ENCODE results near the gene APC. TPM values are rescaled to one million over a fixed set of nuclear protein-coding genes. Genes with fewer than 3 reads are reported as not detected.
A peak's percentile ranks its signal among the peaks of the same experiment; 100 is the strongest.
"Not testable (repeated sequence)": the region's sequence is repeated elsewhere in the genome, so short reads cannot be mapped to it uniquely, and the experiment has no call there.

APC gene
- total and polyA plus RNA-seq, 8 donors = 2.0 to 175 (median 30.5) TPM

DNA sequence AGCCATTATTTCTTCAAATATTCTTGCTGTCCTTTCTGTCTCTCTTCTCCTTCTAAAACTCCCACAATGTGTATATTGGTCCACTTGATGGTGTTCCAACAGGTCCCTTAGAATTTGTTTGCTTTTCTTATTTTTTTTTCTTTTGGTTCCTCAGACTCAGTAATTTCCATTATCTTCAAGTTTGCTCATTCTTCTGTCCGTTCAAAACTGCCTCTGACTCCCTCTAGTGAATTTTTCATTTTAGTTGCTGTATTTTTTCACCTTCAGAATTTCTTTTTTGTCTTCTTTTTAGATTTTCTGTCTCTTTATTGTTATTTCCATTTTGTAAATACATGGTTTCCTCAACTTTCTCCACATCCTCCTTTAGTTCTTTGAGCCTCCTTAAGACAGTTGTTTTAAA, 117.0 kb downstream of the APC start:
- Histone ChIP-seq H3K4me1 (no peaks in the 10 kb centered on the region), H3K4me3 (no peak overlapping the region), H3K9me3 (no peaks in the 10 kb centered on the region), H3K36me3 (no peaks in the 10 kb centered on the region), H3K27me3 (peaks cover 0 to 6% (median 0%) of the 10 kb centered on the region in 3 donors), H3K27ac (no peak overlapping the region)
- no peak for DNase-seq
- intact Hi-C loops (cut with DNase I; ENCODE audit: low total_unique reads) = no loop called here
- 50 to 67% (median 52%) methylated on average over 1 of the region's 1 CpG for WGBS, 5 donors
- no peak for TF ChIP-seq POLR2AphosphoS5 (IDR thresholded peaks at IDR 0.05)
- no peak for TF ChIP-seq EP300 (IDR thresholded peaks at IDR 0.05)
- TF ChIP-seq POLR2A (IDR thresholded peaks at IDR 0.05) = no peak
- TF ChIP-seq, protein P1, sequence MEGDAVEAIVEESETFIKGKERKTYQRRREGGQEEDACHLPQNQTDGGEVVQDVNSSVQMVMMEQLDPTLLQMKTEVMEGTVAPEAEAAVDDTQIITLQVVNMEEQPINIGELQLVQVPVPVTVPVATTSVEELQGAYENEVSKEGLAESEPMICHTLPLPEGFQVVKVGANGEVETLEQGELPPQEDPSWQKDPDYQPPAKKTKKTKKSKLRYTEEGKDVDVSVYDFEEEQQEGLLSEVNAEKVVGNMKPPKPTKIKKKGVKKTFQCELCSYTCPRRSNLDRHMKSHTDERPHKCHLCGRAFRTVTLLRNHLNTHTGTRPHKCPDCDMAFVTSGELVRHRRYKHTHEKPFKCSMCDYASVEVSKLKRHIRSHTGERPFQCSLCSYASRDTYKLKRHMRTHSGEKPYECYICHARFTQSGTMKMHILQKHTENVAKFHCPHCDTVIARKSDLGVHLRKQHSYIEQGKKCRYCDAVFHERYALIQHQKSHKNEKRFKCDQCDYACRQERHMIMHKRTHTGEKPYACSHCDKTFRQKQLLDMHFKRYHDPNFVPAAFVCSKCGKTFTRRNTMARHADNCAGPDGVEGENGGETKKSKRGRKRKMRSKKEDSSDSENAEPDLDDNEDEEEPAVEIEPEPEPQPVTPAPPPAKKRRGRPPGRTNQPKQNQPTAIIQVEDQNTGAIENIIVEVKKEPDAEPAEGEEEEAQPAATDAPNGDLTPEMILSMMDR (IDR thresholded peaks at IDR 0.05) = no peak

DNA sequence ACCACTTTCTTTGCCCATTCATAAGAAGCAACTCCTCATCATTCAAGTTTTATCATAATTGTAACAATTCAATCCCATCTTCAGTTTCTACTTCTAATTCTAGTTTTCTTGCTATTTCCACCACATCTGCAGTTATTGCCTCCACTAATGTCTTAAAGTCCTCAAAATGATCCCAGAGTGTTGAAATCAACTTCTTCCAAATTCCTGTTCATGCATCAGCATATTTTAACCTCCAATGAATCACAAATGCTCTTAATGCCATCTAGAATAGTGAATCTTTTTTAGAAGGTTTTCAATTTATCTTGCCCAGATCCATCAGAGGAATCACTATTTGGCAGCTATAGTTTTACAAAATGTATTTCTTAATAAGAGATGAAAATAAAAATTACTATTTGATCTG, 120.2 kb downstream of the APC start:
- peaks cover 14 to 19% (median 17%) of the 10 kb centered on the region in 4 donors for H3K4me1 ChIP-seq
- intact Hi-C loops (cut with DNase I; ENCODE audit: low total_unique reads) = no loop called here
- TF ChIP-seq EP300 (IDR thresholded peaks at IDR 0.05) (no peak), POLR2A (IDR thresholded peaks at IDR 0.05) (no peak), POLR2AphosphoS5 (IDR thresholded peaks at IDR 0.05) (no peak)
- TF ChIP-seq, protein P1 (IDR thresholded peaks at IDR 0.05) = no peak
- no peak overlapping the region for H3K4me3 ChIP-seq
- H3K27ac ChIP-seq = no peak overlapping the region
- no peaks in the 10 kb centered on the region for H3K9me3 ChIP-seq
- peaks cover 0 to under 1% (median under 1%) of the 10 kb centered on the region in 4 donors for H3K36me3 ChIP-seq
- DNase-seq = no peak
- peaks cover 0 to 6% (median 0%) of the 10 kb centered on the region in 3 donors for H3K27me3 ChIP-seq

DNA sequence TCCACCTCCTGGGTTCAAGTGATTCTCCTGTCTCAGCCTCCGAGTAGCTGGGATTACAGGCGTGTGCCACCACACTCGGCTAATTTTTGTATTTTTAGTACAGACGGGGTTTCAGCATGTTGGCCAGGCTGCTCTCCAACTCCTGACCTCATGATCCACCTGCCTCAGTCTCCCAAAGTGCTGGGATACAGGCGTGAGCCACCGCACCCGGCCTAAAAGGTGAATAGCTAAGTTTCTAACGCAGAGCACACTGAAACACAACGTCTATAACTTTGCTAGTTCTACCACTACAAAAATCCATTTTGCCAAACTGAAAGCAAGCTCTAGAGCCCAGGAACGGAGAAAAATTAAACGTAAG, 122.9 kb downstream of the APC start:
- 78 to 81% (median 78%) methylated on average over 11 of the region's 11 CpGs for WGBS, 5 donors
- H3K27me3 ChIP-seq; H3K9me3 ChIP-seq; intact Hi-C loops (cut with DNase I; ENCODE audit: low total_unique reads); DNase-seq: not testable (repeated sequence)
- Histone ChIP-seq H3K36me3 (peaks cover 12 to 27% (median 24%) of the 10 kb centered on the region in 4 donors), H3K27ac (peak overlapping the region in 4 of 5 donors; percentile 85 to 91 (median 88)), H3K4me3 (peak overlapping the region; percentile 78 to 92 (median 88)), H3K4me1 (peaks cover 17 to 30% (median 27%) of the 10 kb centered on the region in 4 donors)

DNA sequence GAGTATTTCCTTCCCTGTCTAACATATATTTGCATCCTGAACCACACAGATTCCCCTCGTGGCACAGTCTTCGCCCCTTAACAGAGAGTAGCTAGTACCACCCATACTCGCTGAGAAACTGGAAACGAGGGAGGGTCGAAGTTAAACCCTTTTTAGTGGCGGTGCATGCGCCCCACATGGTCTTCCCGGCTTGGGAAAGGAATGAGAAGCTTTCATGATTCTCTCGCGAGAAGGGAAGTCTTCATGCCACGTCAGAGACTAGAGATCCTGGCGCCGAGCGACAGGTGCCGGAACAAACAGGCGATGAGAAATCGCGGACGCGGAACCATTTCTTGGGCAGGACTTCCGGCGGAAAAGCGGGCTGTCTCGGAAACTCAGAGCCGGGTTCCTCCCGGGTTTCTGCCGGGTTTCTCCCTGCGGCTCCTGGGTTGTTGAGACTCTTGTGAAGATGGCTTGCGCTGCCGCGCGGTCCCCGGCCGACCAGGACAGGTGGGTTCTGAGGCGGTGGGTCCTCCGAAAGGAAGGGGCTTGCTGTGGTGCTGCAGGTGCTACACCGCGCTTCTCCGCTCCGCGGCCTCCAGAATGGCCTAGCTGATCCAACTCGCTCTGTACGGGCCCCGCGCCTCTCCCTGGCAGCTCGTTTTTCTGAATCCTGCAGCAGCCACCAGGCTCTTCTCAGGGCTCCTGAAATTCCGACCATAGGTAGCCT, 123.4 kb downstream of the APC start, which contains the start of gene SRP19:
SRP19 (plus strand) TSS at position 359 of the 709 bp plus-strand sequence; CDS start at position 449, 90 bp downstream.
- peak within 1 kb of the TSS; percentile 85 to 91 (median 88) for H3K27ac ChIP-seq
- peak; percentile 96 to 99 for DNase-seq
- 1 to 2% (median 1%) methylated on average over 37 to 47 of the region's 47 CpGs for WGBS, 5 donors
- intact Hi-C loops (cut with DNase I; ENCODE audit: low total_unique reads) = no loop called here
- peaks cover 17 to 30% (median 27%) of the 10 kb centered on the region in 4 donors for H3K4me1 ChIP-seq
- peaks cover 15 to 32% (median 29%) of the 10 kb centered on the region in 4 donors for H3K36me3 ChIP-seq
- no peak for TF ChIP-seq EP300 (IDR thresholded peaks at IDR 0.05)
- TF ChIP-seq POLR2A (IDR thresholded peaks at IDR 0.05) = peak in 2 of 4 donors; percentile 18 to 45
- TF ChIP-seq POLR2AphosphoS5 (IDR thresholded peaks at IDR 0.05) = peak; percentile 64 to 91 (median 66)
- TF ChIP-seq, protein P1 (IDR thresholded peaks at IDR 0.05) = no peak
- no peaks in the 10 kb centered on the region for H3K27me3 ChIP-seq
- no peaks in the 10 kb centered on the region for H3K9me3 ChIP-seq
- peak within 1 kb of the TSS; percentile 78 to 92 (median 88) for H3K4me3 ChIP-seq

DNA sequence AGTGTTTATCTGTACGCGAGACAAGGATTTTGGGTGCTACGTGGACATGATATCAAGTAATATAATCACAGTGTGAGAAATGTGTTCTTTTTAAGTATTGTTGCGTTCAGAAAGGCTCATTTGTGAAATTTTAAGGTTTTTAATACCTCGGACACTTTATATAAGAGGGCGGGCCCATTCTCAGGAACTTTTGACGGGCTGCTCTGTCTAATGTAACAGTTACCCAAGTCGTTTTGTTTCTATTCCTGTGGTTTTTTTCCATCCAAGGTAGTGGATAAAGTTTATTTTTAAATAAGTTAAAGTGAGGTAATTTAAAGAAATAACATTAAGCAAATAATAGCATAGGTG, 123.9 kb downstream of the APC start:
- WGBS, 5 donors = 0 to 1% (median 0%) methylated on average over 8 of the region's 8 CpGs
- Histone ChIP-seq H3K4me3 (peak overlapping the region; percentile 78 to 92 (median 88)), H3K4me1 (peaks cover 17 to 30% (median 27%) of the 10 kb centered on the region in 4 donors), H3K36me3 (peaks cover 20 to 38% (median 35%) of the 10 kb centered on the region in 4 donors), H3K27me3 (no peaks in the 10 kb centered on the region), H3K9me3 (no peaks in the 10 kb centered on the region), H3K27ac (peak overlapping the region; percentile 85 to 91 (median 88))
- TF ChIP-seq EP300 (IDR thresholded peaks at IDR 0.05) = no peak
- TF ChIP-seq, protein P1 (IDR thresholded peaks at IDR 0.05) = no peak
- no peak for TF ChIP-seq POLR2A (IDR thresholded peaks at IDR 0.05)
- no peak for TF ChIP-seq POLR2AphosphoS5 (IDR thresholded peaks at IDR 0.05)
- DNase-seq = no peak
- intact Hi-C loops (cut with DNase I; ENCODE audit: low total_unique reads) = no loop called here

Measured in stomach (tissue), 9 donors.